ENCODE data around the gene ARRB2. TPM values are rescaled to one million over a fixed set of nuclear protein-coding genes. Genes with fewer than 3 reads are reported as not detected.

Gene ARRB2
- total and polyA plus RNA-seq, 2 donors (not counting 3 experiments of a cell fraction or from before 2014, with no cell fraction given) = 18.6 to 21.3 TPM

DNA sequence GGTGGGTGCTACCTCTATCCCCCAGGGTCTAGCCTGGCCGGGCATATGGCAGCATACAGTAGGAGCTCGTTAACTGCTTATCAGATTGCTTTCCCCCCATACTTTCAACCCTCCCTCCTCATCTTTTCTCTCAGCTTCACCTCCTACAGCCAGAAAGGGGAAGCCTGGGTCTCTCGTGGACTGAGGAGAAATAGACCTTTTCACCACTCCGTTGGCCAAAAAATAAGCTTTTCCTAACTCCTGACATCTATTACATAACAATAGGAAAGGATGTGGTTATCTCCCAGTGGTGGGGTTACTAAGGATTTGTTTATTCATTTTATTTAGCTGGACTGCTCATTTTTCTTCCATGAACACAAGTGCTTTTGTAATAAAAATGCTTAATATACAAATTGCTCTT, 38.3 kb downstream of the ARRB2 start:
- DNase-seq (ENCODE audit: low read depth, low spot score) = no peak
- no TSS peak for BruUV-seq (replicated peaks)
- Histone ChIP-seq H3K4me2 (ENCODE audit: insufficient read depth, low read length) (no peak overlapping the region), H4K20me1 (replicated peaks; ENCODE audit: control insufficient read depth, extremely low read depth, insufficient read depth, low read length) (no peaks in the 10 kb centered on the region), H3K27ac (ENCODE audit: insufficient read depth, low read depth, low read length) (no peak overlapping the region), H3K36me3 (ENCODE audit: control insufficient read depth in 2 of 2, extremely low read depth in 1 of 2, insufficient read depth in 2 of 2, low read length in 2 of 2) (no peaks in the 10 kb centered on the region), H3K9ac (replicated peaks; ENCODE audit: extremely low read depth, insufficient read depth, low read length) (no peak overlapping the region), H3K4me1 (ENCODE audit: control insufficient read depth, extremely low read depth, insufficient read depth, low read length) (peaks cover 8% of the 10 kb centered on the region), H3K9me1 (replicated peaks; ENCODE audit: control insufficient read depth, extremely low read depth, insufficient read depth, low read length) (no peaks in the 10 kb centered on the region), H3K79me2 (ENCODE audit: control insufficient read depth, insufficient read depth, low read length) (no peaks in the 10 kb centered on the region), H3K27me3 (ENCODE audit: control insufficient read depth in 2 of 2, insufficient read depth in 2 of 2, low read length in 2 of 2) (peaks cover 7 to 12% of the 10 kb centered on the region in 2 experiments), H2AFZ (ENCODE audit: low read depth, low read length) (no peak overlapping the region), H3K4me3 (replicated peaks in 1 of 3; ENCODE audit: insufficient read depth in 1 of 3, low read depth in 1 of 3, low read length in 3 of 3) (no peak overlapping the region), H3K9me3 (replicated peaks; ENCODE audit: control insufficient read depth, insufficient read depth, low read length) (no peaks in the 10 kb centered on the region)
- dilution Hi-C loops (cut with MboI; ENCODE audit: extremely low pct_ligation_motif_present, low sequenced_read_pairs) = no loop called here
- ChIA-PET POLR2A (no interaction called here), CTCF (interaction anchor here (0.9 to 1.3 kb wide), 2 partner anchors 13 to 17 kb away, joined by 3 read pairs; no protein-coding TSS in a partner anchor)
- no peak for FAIRE-seq
- no peak for TF ChIP-seq POLR2AphosphoS5 (IDR thresholded peaks at IDR 0.05; ENCODE audit: insufficient read depth, low read depth, low read length)
- no peak for TF ChIP-seq EZH2 (IDR thresholded peaks at IDR 0.05; ENCODE audit: borderline replicate concordance, low read depth, low read length, severe bottlenecking)
- TF ChIP-seq FOS (IDR thresholded peaks at IDR 0.05; ENCODE audit: borderline replicate concordance, insufficient read depth, low read length) = no peak
- TF ChIP-seq GATA2 (IDR thresholded peaks at IDR 0.05; ENCODE audit: insufficient read depth, insufficient read length, low read depth, low read length) = no peak
- TF ChIP-seq MYC (IDR thresholded peaks at IDR 0.05; ENCODE audit: low read depth, low read length) = no peak
- no peak for TF ChIP-seq POLR2A (IDR thresholded peaks at IDR 0.05; ENCODE audit: low read depth, low read length)
- TF ChIP-seq JUN (IDR thresholded peaks at IDR 0.05; ENCODE audit: borderline replicate concordance, insufficient read depth, insufficient read length, low read depth) = no peak
- no peak for TF ChIP-seq CTCF (IDR thresholded peaks at IDR 0.05; ENCODE audit: extremely low read depth in 1 of 2, insufficient read depth in 1 of 2, low read depth in 1 of 2, low read length in 2 of 2)
- TF ChIP-seq MAX (IDR thresholded peaks at IDR 0.05; ENCODE audit: insufficient read depth, insufficient read length) = no peak
- intact Hi-C loops (cut with micrococcal nuclease) = no loop called here

All from endothelial cell of umbilical vein (primary cell).